HG03139 (cell line): ENCODE data around the gene ASCC1.
"Not testable (repeated sequence)": the region's sequence is repeated elsewhere in the genome, so short reads cannot be mapped to it uniquely, and the experiment has no call there.

Experiments
- ATAC-seq: cut with Tn5 transposase; IDR thresholded peaks from one replicate; pipeline ENCODE4 v1.9.1; 2021; ENCODE audit not compliant: unreplicated experiment

The ASCC1 gene

GRCh38 chr10:72133517-72133916 lies 82.6 kb downstream of the ASCC1 start:
- ATAC-seq: peak; percentile 80

- peak; percentile 19 for ATAC-seq
Observed at GRCh38 chr10:72132854-72133253, 83.2 kb downstream of the ASCC1 start.

- ATAC-seq: no peak
Observed at GRCh38 chr10:72127571-72127970, 88.5 kb downstream of the ASCC1 start.

- ATAC-seq: no peak
Observed at GRCh38 chr10:72126872-72127232, 89.2 kb downstream of the ASCC1 start.

- ATAC-seq: no peak
Observed at GRCh38 chr10:72126184-72126871, 89.7 kb downstream of the ASCC1 start.

- no peak for ATAC-seq
Observed at GRCh38 chr10:72124989-72125388, 91.1 kb downstream of the ASCC1 start.

GRCh38 chr10:72124381-72124780 lies 91.7 kb downstream of the ASCC1 start:
- no peak for ATAC-seq

- no peak for ATAC-seq
Observed at GRCh38 chr10:72123616-72124015, 92.5 kb downstream of the ASCC1 start.

- no peak for ATAC-seq
Observed at GRCh38 chr10:72122221-72122620, 93.9 kb downstream of the ASCC1 start.

GRCh38 chr10:72121389-72121788 lies 94.7 kb downstream of the ASCC1 start:
- no peak for ATAC-seq

- no peak for ATAC-seq
Observed at GRCh38 chr10:72116372-72116771, 99.7 kb downstream of the ASCC1 start.

- ATAC-seq: no peak
Observed at GRCh38 chr10:72114706-72115450, 101.2 kb downstream of the ASCC1 start.

GRCh38 chr10:72110673-72111401 lies 105.2 kb downstream of the ASCC1 start:
- ATAC-seq: no peak

- no peak for ATAC-seq
Observed at GRCh38 chr10:72109636-72110157, 106.4 kb downstream of the ASCC1 start.

- ATAC-seq: no peak
Observed at GRCh38 chr10:72108830-72109635, 107.0 kb downstream of the ASCC1 start.

GRCh38 chr10:72108004-72108370 lies 108.1 kb downstream of the ASCC1 start:
- ATAC-seq: not testable (repeated sequence)

GRCh38 chr10:72107325-72108003 lies 108.6 kb downstream of the ASCC1 start:
- ATAC-seq: no peak

GRCh38 chr10:72106896-72107295 lies 109.2 kb downstream of the ASCC1 start:
- ATAC-seq: no peak

- ATAC-seq: no peak
Observed at GRCh38 chr10:72106154-72106849, 109.8 kb downstream of the ASCC1 start.

- ATAC-seq: no peak
Observed at GRCh38 chr10:72105710-72106109, 110.4 kb downstream of the ASCC1 start.
